GM23248 (cell line): ENCODE measurements around the gene CLEC4M. TPM values are rescaled to one million over a fixed set of nuclear protein-coding genes. Genes with fewer than 3 reads are reported as not detected.

ENCODE experiments used
- DNase-seq: peaks from one replicate; pipeline ENCODE4 v3.0.0-alpha.2; 2015
- H2AFZ ChIP-seq: fragments of 200-600 bp; sonication (generic); 2 replicates; pipeline ENCODE4 v1.6.1; 2016; ENCODE audit warnings: antibody characterized with exemption
- H3F3A ChIP-seq: fragments of 200-600 bp; sonication (generic); 2 replicates; pipeline ENCODE4 v1.6.1; 2016; ENCODE audit warnings: mild to moderate bottlenecking, antibody characterized with exemption, mixed run types; ENCODE audit not compliant: insufficient read depth
- H3K27ac ChIP-seq: fragments of 200-600 bp; sonication (generic); 2 replicates; pipeline ENCODE4 v1.5.1; 2016; ENCODE audit warnings: mild to moderate bottlenecking
- H3K27me3 ChIP-seq: fragments of 200-600 bp; sonication (generic); replicated peaks from 2 replicates; pipeline ENCODE4 v1.6.1; 2016; ENCODE audit warnings: mild to moderate bottlenecking; ENCODE audit not compliant: insufficient read depth
- H3K36me3 ChIP-seq: fragments of 200-600 bp; sonication (generic); 2 replicates; pipeline ENCODE4 v1.6.1; 2016; ENCODE audit warnings: low read depth, mild to moderate bottlenecking
- H3K4me1 ChIP-seq: fragments of 200-600 bp; sonication (generic); 2 replicates; pipeline ENCODE4 v1.6.1; 2016; ENCODE audit warnings: mild to moderate bottlenecking; ENCODE audit not compliant: insufficient read depth
- H3K4me2 ChIP-seq: fragments of 200-600 bp; sonication (generic); one replicate; pipeline ENCODE4 v1.6.1; 2016; ENCODE audit warnings: mild to moderate bottlenecking; ENCODE audit not compliant: unreplicated experiment
- H3K4me3 ChIP-seq: fragments of 200-600 bp; sonication (generic); 2 replicates; pipeline ENCODE4 v1.5.1; 2016; ENCODE audit warnings: mild to moderate bottlenecking
- H3K79me2 ChIP-seq: fragments of 200-600 bp; sonication (generic); 2 replicates; pipeline ENCODE4 v1.6.1; 2016; ENCODE audit warnings: mild to moderate bottlenecking; ENCODE audit not compliant: insufficient read depth
- H3K9ac ChIP-seq: fragments of 200-600 bp; sonication (generic); 2 replicates; pipeline ENCODE4 v1.6.1; 2016; ENCODE audit warnings: mild to moderate bottlenecking
- H3K9me2 ChIP-seq: fragments of 200-600 bp; sonication (generic); 2 replicates; pipeline ENCODE4 v1.6.1; 2016; ENCODE audit warnings: mixed run types, mild to moderate bottlenecking, moderate library complexity; ENCODE audit not compliant: insufficient read depth
- H3K9me3 ChIP-seq: fragments of 200-600 bp; sonication (generic); one replicate; pipeline ENCODE4 v1.6.1; 2017; ENCODE audit warnings: low read depth
- H4K20me1 ChIP-seq: fragments of 200-600 bp; sonication (generic); 2 replicates; pipeline ENCODE4 v1.6.0; 2016; ENCODE audit not compliant: insufficient read depth
- EZH2 ChIP-seq: fragments of 200-600 bp; sonication (generic); IDR thresholded peaks from 2 replicates; pipeline ENCODE4 v1.6.1; 2018; ENCODE audit warnings: antibody characterized with exemption, mild to moderate bottlenecking; ENCODE audit not compliant: insufficient read depth, poor library complexity, severe bottlenecking
- EZH2phosphoT487 ChIP-seq: fragments of 200-600 bp; sonication (generic); IDR thresholded peaks from 2 replicates; pipeline ENCODE4 v1.6.1; 2018; ENCODE audit warnings: antibody characterized with exemption, moderate library complexity, mild to moderate bottlenecking, low read depth; ENCODE audit not compliant: insufficient read depth
- WGBS, 2 experiments: methylation state at CpG; one replicate each; pipeline ENCODE4 v1.1.6; 2015 to 2017; ENCODE audit warnings: low lambda C conversion rate in 2 of 2, low coverage in 1 of 2; ENCODE audit errors: missing lambda C conversion rate in 2 of 2; 5-methylcytosine and 5-hydroxymethylcytosine counted together
- in situ Hi-C: fragments of 300-500 bp; cut with MboI; formaldehyde crosslinking; loops from 2 replicates; pipeline ENCODE4 v1.15.0; 2020
- polyA plus RNA-seq: library from polyadenylated mRNA; unstranded; fragments of >200 nt; fragmentation: Nextera tagmentation; extraction: Ambion mirVana; gene quantifications from 2 replicates; pipeline ENCODE4 v1.2.1, GENCODE V29; 2016
- total RNA-seq: library from RNA; depleted of rRNA; stranded (reverse); fragments of >200 nt; shearing (Covaris generic); gene quantifications from 2 replicates; pipeline ENCODE4 v1.2.3, GENCODE V29; 2014

CLEC4M gene
- total and polyA plus RNA-seq, 2 experiments from 2014 or later = not detected

GRCh38 chr19:7784856-7785255 is 21.8 kb downstream of the CLEC4M start:
- Histone ChIP-seq H3K27me3 (peaks cover 55% of the 10 kb centered on the region), H3K27ac (no peak overlapping the region), H3K36me3 (no peaks in the 10 kb centered on the region), H3K9ac (no peak overlapping the region), H3K4me2 (no peak overlapping the region), H3K79me2 (no peaks in the 10 kb centered on the region), H2AFZ (no peak overlapping the region), H3K4me1 (no peaks in the 10 kb centered on the region), H4K20me1 (no peaks in the 10 kb centered on the region), H3K9me3 (no peaks in the 10 kb centered on the region), H3K4me3 (no peak overlapping the region), H3F3A (no peaks in the 10 kb centered on the region), H3K9me2 (no peaks in the 10 kb centered on the region)
- TF ChIP-seq EZH2 (no peak), EZH2phosphoT487 (no peak)
- in situ Hi-C loops = no loop called here
- no peak for DNase-seq

GRCh38 chr19:7787141-7787540 is 24.1 kb downstream of the CLEC4M start:
- Histone ChIP-seq H3K4me1 (no peaks in the 10 kb centered on the region), H3K9ac (no peak overlapping the region), H3K9me3 (no peaks in the 10 kb centered on the region), H2AFZ (no peak overlapping the region), H4K20me1 (no peaks in the 10 kb centered on the region), H3K36me3 (no peaks in the 10 kb centered on the region), H3K27ac (no peak overlapping the region), H3K27me3 (peaks cover 48% of the 10 kb centered on the region), H3K4me2 (no peak overlapping the region), H3K79me2 (no peaks in the 10 kb centered on the region), H3F3A (no peaks in the 10 kb centered on the region), H3K9me2 (no peaks in the 10 kb centered on the region), H3K4me3 (no peak overlapping the region)
- WGBS, 2 experiments = 12 to 18% methylated on average over 9 to 10 of the region's 10 CpGs
- TF ChIP-seq EZH2 (no peak), EZH2phosphoT487 (no peak)
- in situ Hi-C loops = no loop called here
- DNase-seq = no peak

- no peaks in the 10 kb centered on the region for H3K4me1 ChIP-seq
- H3K9me3 ChIP-seq = no peaks in the 10 kb centered on the region
- H3K27me3 ChIP-seq = peaks cover 42% of the 10 kb centered on the region
- in situ Hi-C loops = no loop called here
- H2AFZ ChIP-seq = no peak overlapping the region
- TF ChIP-seq EZH2phosphoT487 (no peak), EZH2 (no peak)
- DNase-seq = no peak
- no peak overlapping the region for H3K4me2 ChIP-seq
- no peaks in the 10 kb centered on the region for H3K79me2 ChIP-seq
- WGBS, 2 experiments = 15 to 19% methylated on average over 15 to 22 of the region's 22 CpGs
- no peak overlapping the region for H3K4me3 ChIP-seq
- no peaks in the 10 kb centered on the region for H3K9me2 ChIP-seq
- H3K36me3 ChIP-seq = no peaks in the 10 kb centered on the region
- H4K20me1 ChIP-seq = no peaks in the 10 kb centered on the region
- H3F3A ChIP-seq = no peaks in the 10 kb centered on the region
- H3K27ac ChIP-seq = no peak overlapping the region
- H3K9ac ChIP-seq = no peak overlapping the region
Observed at GRCh38 chr19:7787602-7788177, 24.6 kb downstream of the CLEC4M start.

- Histone ChIP-seq H3K79me2 (no peaks in the 10 kb centered on the region), H4K20me1 (no peaks in the 10 kb centered on the region), H3K4me2 (no peak overlapping the region), H3F3A (no peaks in the 10 kb centered on the region), H3K27ac (no peak overlapping the region), H3K9me2 (no peaks in the 10 kb centered on the region), H3K36me3 (no peaks in the 10 kb centered on the region), H3K4me3 (no peak overlapping the region), H3K27me3 (peaks cover 36% of the 10 kb centered on the region), H2AFZ (no peak overlapping the region), H3K4me1 (no peaks in the 10 kb centered on the region), H3K9ac (no peak overlapping the region), H3K9me3 (no peaks in the 10 kb centered on the region)
- in situ Hi-C loops = no loop called here
- DNase-seq = no peak
- WGBS, 2 experiments = 3 to 6% methylated on average over 37 to 38 of the region's 67 CpGs
- TF ChIP-seq EZH2phosphoT487 = no peak
- TF ChIP-seq EZH2 = no peak
Observed at GRCh38 chr19:7788178-7788932, 25.3 kb downstream of the CLEC4M start.
